Measurements from ENCODE around the gene HHATL.

GRCh38 chr3:42680271-42680670, 22.3 kb downstream of the HHATL start:
- TF ChIP-seq ZSCAN5A (tag by site-specific recombination; IDR thresholded peaks at IDR 0.05) (no peak), CTCF (tag by site-specific recombination; IDR thresholded peaks at IDR 0.05) (no peak), ZNF214 (tag by site-specific recombination; IDR thresholded peaks at IDR 0.05; ENCODE audit: borderline replicate concordance) (no peak), ELK4 (IDR thresholded peaks at IDR 0.05; ENCODE audit: borderline replicate concordance, low read depth, low read length) (no peak), ZBTB8A (tag by site-specific recombination; IDR thresholded peaks at IDR 0.05) (no peak), ZNF266 (tag by site-specific recombination; IDR thresholded peaks at IDR 0.05; ENCODE audit: low read depth) (no peak), ZSCAN16 (tag by site-specific recombination; IDR thresholded peaks at IDR 0.05) (no peak), ZNF138 (tag by site-specific recombination; IDR thresholded peaks at IDR 0.05; ENCODE audit: borderline replicate concordance) (no peak), PATZ1 (tag by site-specific recombination; IDR thresholded peaks at IDR 0.05) (no peak), KLF16 (tag by site-specific recombination; IDR thresholded peaks at IDR 0.05) (no peak)
